Left colon (tissue), 2 donors: ENCODE measurements around the gene KRTAP13-4. TPM values are rescaled to one million over a fixed set of nuclear protein-coding genes. Genes with fewer than 3 reads are reported as not detected.
A peak's percentile ranks its signal among the peaks of the same experiment; 100 is the strongest.

ENCODE experiments used
- ATAC-seq: fragments of 200-7000 bp; cut with Tn5 transposase; one replicate; pipeline ENCODE4 v1.9.1; 2020; ENCODE audit warnings: mild to moderate bottlenecking, moderate library complexity
- DNase-seq, 2 donors: peaks; one replicate each; pipeline ENCODE4 v3.0.0-alpha.2; 2020
- intact Hi-C, 2 donors: fragments of 100-400 bp; cut with DNase I in 1 of 2; cut with micrococcal nuclease in 1 of 2; formaldehyde crosslinking; loops; one replicate each; pipeline versions ENCODE4 v1.11.2 to v1.14.0; 2022; cut with DNase I, micrococcal nuclease
- long read RNA-seq: library from polyadenylated mRNA; unstranded; transcript quantifications from one replicate; pipeline ENCODE4 v2.0.0, GENCODE V29; 2021
- total RNA-seq, 2 donors: library from RNA; stranded (reverse); fragmentation: NEBNext Ultra II Directional; extraction: Animal tissue kit (Norgen Biotek cat#: 25700); gene quantifications; one replicate each; pipeline ENCODE4 v1.2.1, GENCODE V29; 2021
- donor health status: DM: no; HTN: no; CAD: no.
- donor health status: DM: yes; HTN: yes; CAD: no.

Gene KRTAP13-4
- total RNA-seq, result not detected
- long read RNA-seq, result 0 reads

- no peak for ATAC-seq
- intact Hi-C loops, result no loop called here
These were observed at the start of gene KRTAP13-4 for GRCh38 chr21:30430170-30430655. TSS of gene KRTAP13-4 (plus strand) at chr21:30430220. CDS start at chr21:30430276, 56 bp downstream.

GRCh38 chr21:30382201-30382600 is 47.8 kb upstream of the KRTAP13-4 start:
- no peak for ATAC-seq
- intact Hi-C loops, result no loop called here

More at GRCh38 chr21:30430170-30430655, at the start of gene KRTAP13-4:
- DNase-seq, result no peak

GRCh38 chr21:30391492-30392025 is 38.5 kb upstream of the KRTAP13-4 start:
- DNase-seq, result no peak
- intact Hi-C loops, result no loop called here
- no peak for ATAC-seq

More at GRCh38 chr21:30382201-30382600, 47.8 kb upstream of the KRTAP13-4 start:
- DNase-seq, result no peak

GRCh38 chr21:30395731-30396130 is 34.3 kb upstream of the KRTAP13-4 start, which contains the start of gene KRTAP13-1:
TSS of gene KRTAP13-1 (plus strand) at chr21:30396031. CDS start at chr21:30396087, 56 bp downstream.
- intact Hi-C loops, result no loop called here
- DNase-seq, result no peak
- ATAC-seq, result no peak

GRCh38 chr21:30408782-30409494 is 21.1 kb upstream of the KRTAP13-4 start:
- peak; percentile 39 to 46 for DNase-seq
- ATAC-seq, result peak; percentile 98
- intact Hi-C loops, result no loop called here

GRCh38 chr21:30415993-30416392 is 14.0 kb upstream of the KRTAP13-4 start:
- intact Hi-C loops, result no loop called here
- ATAC-seq, result no peak
- no peak for DNase-seq

DNA sequence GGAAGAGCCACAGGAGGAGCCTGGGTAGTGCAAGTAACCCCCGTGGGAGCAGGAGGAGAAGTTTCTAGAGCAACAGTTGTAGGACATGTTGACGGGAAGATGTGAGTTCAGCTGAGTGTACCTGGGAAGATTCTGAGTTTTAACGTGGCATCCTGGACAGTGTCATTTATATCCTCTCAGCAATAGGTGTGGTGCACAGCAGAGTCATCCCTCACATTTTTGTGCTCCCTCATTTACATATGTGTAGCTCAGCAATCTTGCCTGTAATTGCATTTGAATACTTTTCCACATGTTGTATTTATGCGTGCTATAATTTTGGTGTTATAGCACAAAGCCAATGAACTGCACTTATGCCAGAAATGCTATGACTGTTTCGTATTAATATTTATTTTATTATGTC is 4.2 kb upstream of the KRTAP13-4 start, which contains the start of gene KRTAP13-3:
Gene KRTAP13-3 (minus strand): TSS at position 101 of the 400 bp plus-strand sequence. CDS start 14 bp downstream, at position 87.
- ATAC-seq, result no peak
- intact Hi-C loops, result no loop called here
- no peak for DNase-seq

DNA sequence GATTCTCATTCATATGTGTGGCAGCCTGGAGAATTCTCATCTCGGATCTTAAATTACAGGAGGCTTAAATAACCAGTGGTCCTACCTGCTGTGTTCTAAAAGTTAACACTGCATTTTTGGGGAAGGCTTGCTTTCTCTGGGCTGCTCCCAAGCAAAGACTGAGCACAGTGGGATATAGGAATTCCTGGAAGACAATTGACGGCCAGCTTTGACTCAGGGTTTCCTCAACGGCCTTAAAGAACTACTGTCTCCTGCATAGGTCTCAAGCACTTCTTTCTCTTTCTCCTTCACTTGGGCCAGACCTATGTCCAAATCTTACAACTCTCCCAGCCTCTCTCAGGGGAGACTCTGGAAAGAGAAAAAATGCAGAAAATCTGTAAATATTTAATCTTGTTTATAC is 3.3 kb upstream of the KRTAP13-4 start:
- ATAC-seq (no peak), DNase-seq (no peak)
- intact Hi-C loops, result no loop called here

- DNase-seq, result no peak
- intact Hi-C loops, result no loop called here
These were observed 4.1 kb downstream of the KRTAP13-4 start for GRCh38 chr21:30434033-30434631.

DNA sequence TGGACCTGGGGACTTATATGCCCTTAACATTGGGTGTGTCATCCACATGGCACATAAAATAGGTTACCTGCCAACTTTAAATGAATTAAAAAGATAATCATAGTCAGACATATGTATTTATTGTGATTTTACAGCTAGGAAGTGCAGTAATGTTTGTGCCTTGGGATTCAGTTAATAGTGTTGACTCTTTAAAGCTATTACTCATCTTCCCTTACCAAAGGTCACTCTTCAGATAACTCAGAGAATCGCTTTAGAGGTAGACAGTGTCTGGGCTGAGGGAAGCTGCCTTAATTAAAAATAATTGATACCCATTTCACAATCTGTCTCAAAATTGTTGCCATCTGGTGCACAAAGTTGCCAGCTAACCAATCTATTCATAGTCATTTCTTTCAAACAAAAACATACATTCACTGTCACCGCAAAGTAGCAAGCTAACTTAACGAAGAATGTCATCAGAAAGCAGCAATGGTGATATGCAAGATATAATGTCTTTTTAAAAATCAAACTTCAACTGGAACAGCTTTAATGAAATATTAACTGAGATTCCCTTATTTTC is 7.1 kb downstream of the KRTAP13-4 start:
- no peak for DNase-seq
- intact Hi-C loops, result no loop called here
- no peak for ATAC-seq

More at GRCh38 chr21:30434033-30434631, 4.1 kb downstream of the KRTAP13-4 start:
- peak; percentile 64 for ATAC-seq

GRCh38 chr21:30439975-30440374 is 10.0 kb downstream of the KRTAP13-4 start, which contains the start of gene KRTAP15-1:
TSS of gene KRTAP15-1 (plus strand) at chr21:30440275. CDS start at chr21:30440328, 53 bp downstream.
- ATAC-seq (no peak), DNase-seq (no peak)

DNA sequence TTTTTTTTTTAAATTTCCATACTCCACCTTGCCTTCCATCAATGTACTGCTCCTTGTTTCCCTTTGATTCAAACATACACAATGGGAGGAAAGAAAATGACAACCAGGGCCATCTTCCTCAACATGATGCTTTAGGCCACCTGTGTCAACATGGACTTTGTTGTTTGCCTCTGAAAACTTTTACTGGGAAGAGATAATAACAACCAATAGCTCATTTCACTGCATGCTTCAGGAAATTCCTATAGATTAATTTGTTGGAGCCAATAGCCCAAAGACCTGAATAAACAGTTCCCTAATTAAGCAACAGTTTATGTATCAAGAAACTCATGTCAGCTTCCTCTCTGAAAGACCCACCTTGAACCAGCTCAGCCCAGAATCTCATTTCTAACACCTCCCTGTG is 13.2 kb downstream of the KRTAP13-4 start:
- DNase-seq, result no peak
- no peak for ATAC-seq
- intact Hi-C loops, result no loop called here

More at GRCh38 chr21:30439975-30440374, 10.0 kb downstream of the KRTAP13-4 start, which contains the start of gene KRTAP15-1:
- intact Hi-C loops, result no loop called here

- intact Hi-C loops, result no loop called here
- no peak for DNase-seq
- no peak for ATAC-seq
These were observed 14.2 kb downstream of the KRTAP13-4 start for GRCh38 chr21:30444204-30444603.

DNA sequence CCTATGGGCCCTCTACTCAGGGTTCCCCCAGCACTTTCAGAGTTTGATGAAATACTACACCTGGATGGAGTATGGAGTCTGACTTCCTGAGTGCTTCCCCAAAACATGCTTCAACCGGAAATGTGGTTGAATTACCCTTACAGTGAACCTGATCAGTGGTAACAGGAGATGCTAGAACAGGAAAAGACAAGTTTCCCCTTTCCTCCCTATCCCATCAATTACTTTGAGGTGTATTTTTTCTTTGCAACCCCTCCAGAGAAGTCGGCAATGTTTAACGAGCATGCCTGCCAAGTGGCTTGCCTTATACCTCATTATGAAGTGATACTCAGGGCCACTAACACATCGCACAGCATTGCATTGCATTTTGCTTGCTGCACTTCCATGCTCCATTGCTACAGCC is 17.0 kb downstream of the KRTAP13-4 start:
- DNase-seq (no peak), ATAC-seq (no peak)
- intact Hi-C loops, result no loop called here

- intact Hi-C loops, result no loop called here
- no peak for DNase-seq
- ATAC-seq, result no peak
These were observed 18.5 kb downstream of the KRTAP13-4 start for GRCh38 chr21:30448514-30448913.

- ATAC-seq, result no peak
- intact Hi-C loops, result no loop called here
- DNase-seq, result no peak
These were observed 33.7 kb downstream of the KRTAP13-4 start for GRCh38 chr21:30463713-30464112.

GRCh38 chr21:30468900-30469714 is 39.1 kb downstream of the KRTAP13-4 start:
- intact Hi-C loops, result no loop called here

DNA sequence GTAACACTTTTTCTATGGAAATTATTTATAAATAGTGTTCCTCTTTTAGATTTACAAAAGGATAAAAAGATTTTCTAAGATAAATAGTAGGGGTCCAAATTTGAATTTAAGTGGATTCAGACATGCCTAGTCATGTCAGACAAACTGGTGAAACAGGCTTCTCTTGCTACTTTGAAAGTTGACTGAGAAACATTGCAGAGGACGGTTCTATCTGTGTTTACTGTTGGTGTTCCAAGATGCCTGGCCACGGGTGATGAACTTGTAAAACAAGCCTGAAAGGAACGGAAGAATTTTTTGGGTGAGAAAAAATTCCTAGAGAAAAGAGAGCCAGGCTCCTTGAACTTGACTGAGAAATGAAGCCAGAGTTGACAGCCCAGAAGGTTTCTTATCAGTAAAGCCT is 48.0 kb downstream of the KRTAP13-4 start:
- ATAC-seq (no peak), DNase-seq (no peak)
- intact Hi-C loops, result no loop called here

More at GRCh38 chr21:30468900-30469714, 39.1 kb downstream of the KRTAP13-4 start:
- DNase-seq, result no peak
- no peak for ATAC-seq
